Gastrocnemius medialis (tissue), 4 donors: ENCODE results near the gene DCT.

Source experiments
- POLR2A ChIP-seq, 2 donors: fragments of 450-650 bp; IDR thresholded peaks; one replicate each; pipeline ENCODE4 v1.6.1; 2017; ENCODE audit warnings: antibody characterized with exemption in 2 of 2, mild to moderate bottlenecking in 2 of 2, moderate library complexity in 2 of 2
- TF ChIP-seq, protein P1 (sequence below), 5 experiments: fragments of 450-650 bp in 3 of 5; fragments of 200-600 bp in 2 of 5; sonication (generic) in 2 of 5; IDR thresholded peaks in 4 of 5; conservative IDR thresholded peaks in 1 of 5; 1 replicate in 4 of 5; 2 replicates in 1 of 5; pipeline ENCODE4 v1.5.1; 2016 to 2019; ENCODE audit warnings: antibody characterized with exemption in 5 of 5, mild to moderate bottlenecking in 3 of 5, moderate library complexity in 3 of 5

DNA sequence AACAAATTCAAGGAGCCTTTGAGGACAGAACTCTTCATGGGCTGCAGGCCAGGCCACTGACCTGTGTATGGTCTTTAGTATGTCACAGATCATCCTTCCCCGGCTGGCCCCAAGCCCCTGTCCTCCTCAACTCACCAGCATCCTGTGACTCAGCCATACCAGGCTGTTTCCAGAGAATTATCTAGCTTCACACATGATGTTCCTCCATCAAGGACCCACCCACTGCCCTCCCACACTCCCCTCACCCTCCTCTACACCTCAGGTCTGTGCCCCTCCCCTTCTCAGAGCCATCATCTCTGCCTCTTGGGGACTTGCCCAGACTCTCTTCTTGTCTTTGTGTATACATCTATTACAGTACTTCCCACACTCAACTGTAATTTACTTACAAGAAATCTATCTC, 14.7 kb downstream of the DCT start:
- TF ChIP-seq, protein P1, sequence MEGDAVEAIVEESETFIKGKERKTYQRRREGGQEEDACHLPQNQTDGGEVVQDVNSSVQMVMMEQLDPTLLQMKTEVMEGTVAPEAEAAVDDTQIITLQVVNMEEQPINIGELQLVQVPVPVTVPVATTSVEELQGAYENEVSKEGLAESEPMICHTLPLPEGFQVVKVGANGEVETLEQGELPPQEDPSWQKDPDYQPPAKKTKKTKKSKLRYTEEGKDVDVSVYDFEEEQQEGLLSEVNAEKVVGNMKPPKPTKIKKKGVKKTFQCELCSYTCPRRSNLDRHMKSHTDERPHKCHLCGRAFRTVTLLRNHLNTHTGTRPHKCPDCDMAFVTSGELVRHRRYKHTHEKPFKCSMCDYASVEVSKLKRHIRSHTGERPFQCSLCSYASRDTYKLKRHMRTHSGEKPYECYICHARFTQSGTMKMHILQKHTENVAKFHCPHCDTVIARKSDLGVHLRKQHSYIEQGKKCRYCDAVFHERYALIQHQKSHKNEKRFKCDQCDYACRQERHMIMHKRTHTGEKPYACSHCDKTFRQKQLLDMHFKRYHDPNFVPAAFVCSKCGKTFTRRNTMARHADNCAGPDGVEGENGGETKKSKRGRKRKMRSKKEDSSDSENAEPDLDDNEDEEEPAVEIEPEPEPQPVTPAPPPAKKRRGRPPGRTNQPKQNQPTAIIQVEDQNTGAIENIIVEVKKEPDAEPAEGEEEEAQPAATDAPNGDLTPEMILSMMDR (IDR thresholded peaks at IDR 0.05 in 4 of 5, conservative IDR thresholded peaks at IDR 0.05 in 1 of 5): no peak
- no peak for TF ChIP-seq POLR2A (IDR thresholded peaks at IDR 0.05)
